DMS53 treated with DMSO at 0.1 percent for 48 hours (cell line): Measurements from ENCODE around the gene OLIG1.
A peak's percentile ranks its signal among the peaks of the same experiment; 100 is the strongest.

ENCODE experiments used
- DNase-seq: peaks from one replicate; lab custom pipeline; 2025; ENCODE audit not compliant: unreplicated experiment; lab: John Stamatoyannopoulos, UW

The OLIG1 gene, protein sequence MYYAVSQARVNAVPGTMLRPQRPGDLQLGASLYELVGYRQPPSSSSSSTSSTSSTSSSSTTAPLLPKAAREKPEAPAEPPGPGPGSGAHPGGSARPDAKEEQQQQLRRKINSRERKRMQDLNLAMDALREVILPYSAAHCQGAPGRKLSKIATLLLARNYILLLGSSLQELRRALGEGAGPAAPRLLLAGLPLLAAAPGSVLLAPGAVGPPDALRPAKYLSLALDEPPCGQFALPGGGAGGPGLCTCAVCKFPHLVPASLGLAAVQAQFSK

DNA sequence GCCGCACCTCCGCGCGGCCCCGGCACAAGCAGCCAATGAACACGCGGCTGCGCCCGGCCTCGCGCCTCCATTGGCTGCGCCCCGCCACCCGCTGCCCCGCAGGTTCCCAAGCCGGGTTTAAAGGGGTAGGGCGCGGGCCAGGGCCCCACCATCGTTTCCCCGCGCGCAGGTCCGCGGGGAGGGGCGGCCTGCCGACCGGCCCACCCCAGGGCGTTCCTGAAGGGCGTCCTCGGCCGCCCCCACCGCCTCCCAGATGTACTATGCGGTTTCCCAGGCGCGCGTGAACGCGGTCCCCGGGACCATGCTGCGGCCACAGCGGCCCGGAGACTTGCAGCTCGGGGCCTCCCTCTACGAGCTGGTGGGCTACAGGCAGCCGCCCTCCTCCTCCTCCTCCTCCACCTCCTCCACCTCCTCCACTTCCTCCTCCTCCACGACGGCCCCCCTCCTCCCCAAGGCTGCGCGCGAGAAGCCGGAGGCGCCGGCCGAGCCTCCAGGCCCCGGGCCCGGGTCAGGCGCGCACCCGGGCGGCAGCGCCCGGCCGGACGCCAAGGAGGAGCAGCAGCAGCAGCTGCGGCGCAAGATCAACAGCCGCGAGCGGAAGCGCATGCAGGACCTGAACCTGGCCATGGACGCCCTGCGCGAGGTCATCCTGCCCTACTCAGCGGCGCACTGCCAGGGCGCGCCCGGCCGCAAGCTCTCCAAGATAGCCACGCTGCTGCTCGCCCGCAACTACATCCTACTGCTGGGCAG lies at the start of gene OLIG1:
Gene OLIG1, plus strand, starts transcription at position 148 of the 750 bp plus-strand sequence. Its CDS starts 106 bp downstream, at position 254.
- peak; percentile 51 for DNase-seq

DNA sequence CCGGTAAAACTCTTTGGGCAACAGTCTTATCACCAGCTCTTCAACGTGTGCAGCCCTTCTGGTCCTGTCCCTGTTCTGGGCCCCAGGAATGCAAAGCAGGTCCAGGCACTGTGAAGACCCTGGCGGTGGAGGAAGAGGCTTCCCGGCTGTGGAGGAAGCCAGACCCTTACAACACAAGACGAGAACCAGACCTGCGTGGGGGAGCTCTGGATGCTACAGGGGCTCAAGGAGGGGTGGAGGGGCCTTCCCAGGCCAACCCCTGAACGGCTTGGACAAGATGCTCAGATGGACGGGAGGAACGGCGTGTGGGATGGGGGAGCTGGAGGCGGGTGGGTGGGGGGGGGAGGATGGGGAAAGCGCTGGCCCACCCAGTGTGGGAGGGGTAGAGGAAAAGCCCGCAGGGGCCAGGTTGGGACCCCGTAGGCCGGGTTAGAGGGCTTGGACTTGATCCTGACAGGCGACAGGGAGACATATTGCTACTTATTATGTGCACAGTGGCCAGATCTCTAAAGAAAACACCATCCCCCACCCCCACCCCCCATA lies 49.3 kb upstream of the OLIG1 start:
- no peak for DNase-seq

DNA sequence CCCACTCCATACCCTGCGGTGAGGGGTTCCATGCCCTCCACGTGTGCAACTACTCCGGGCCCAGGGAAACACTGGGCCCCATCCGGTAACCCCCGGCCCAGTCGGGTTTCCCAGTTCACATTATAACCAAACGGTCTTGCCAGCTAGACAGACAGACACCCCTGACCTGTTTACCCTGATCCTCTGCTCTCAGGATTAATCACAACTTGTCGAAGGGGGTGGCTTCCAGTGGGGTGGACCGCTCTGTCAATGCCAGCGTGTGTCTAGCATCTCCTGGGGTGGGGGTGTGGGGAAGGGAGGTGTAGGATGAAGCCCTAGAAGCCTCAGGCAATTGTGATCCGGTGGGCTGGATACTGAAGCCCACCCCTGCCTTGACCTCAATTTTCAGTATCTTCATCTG lies 48.8 kb upstream of the OLIG1 start:
- no peak for DNase-seq

DNA sequence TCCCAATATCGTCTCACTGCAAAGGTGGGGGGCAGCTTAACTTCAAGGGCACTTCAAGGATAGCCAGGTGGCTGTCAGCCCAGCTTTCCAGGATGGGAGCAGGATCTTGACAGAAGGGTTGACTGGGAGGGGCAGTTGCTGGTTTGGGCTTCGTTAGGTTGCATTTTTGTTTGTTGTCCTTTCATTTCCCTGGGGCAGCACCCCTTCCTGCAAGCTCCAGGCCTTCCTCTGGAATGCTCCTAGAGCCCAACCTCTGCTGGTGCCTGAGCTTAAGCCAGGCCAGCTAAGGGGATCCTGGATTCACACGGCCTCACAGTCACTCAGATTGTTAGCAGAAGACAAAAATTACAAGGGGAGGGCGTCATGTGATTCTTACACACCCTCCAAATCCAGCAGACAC lies 48.3 kb upstream of the OLIG1 start:
- DNase-seq, result no peak

DNA sequence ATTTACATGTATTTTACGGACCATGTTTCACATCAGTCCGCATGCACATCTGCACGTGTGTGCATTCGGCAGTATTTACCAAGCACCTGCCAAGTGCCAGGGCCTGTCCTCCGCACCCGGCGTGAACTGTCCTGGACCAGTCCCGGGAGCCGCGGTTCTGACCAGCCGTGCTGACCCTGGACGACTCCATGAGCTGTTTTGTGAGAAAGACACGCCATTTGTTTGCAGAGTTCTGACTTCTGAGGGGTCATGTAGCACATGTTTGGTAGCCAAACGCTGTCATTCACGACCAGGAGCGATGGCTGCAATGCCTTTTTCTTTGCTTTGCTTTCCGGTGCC lies 47.5 kb upstream of the OLIG1 start:
- no peak for DNase-seq

DNA sequence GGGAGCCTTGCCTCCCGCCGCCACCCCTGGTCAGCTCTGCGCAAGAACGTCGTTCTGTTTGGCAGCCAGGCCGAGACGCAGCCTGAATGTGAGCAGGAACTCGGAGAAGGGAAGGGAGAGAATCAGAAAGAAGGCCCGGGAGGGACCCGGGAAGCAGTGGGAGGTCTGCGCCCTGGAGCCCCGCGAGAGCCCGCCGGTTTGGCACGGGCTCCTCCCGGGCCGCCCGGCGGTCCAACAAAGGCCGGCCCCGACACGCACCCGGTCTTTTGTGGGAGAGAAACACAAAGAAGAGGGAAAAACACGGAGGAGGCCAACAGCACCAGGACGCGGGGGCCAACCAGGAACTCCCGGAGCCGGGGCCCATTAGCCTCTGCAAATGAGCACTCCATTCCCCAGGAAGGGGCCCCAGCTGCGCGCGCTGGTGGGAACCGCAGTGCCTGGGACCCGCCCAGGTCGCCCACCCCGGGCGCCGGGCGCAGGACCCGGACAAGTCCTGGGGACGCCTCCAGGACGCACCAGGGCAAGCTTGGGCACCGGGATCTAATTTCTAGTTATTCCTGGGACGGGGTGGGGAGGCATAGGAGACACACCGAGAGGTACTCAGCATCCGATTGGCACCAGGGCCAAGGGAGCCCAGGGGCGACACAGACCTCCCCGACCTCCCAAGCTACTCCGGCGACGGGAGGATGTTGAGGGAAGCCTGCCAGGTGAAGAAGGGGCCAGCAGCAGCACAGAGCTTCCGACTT lies 46.9 kb upstream of the OLIG1 start:
- no peak for DNase-seq

DNA sequence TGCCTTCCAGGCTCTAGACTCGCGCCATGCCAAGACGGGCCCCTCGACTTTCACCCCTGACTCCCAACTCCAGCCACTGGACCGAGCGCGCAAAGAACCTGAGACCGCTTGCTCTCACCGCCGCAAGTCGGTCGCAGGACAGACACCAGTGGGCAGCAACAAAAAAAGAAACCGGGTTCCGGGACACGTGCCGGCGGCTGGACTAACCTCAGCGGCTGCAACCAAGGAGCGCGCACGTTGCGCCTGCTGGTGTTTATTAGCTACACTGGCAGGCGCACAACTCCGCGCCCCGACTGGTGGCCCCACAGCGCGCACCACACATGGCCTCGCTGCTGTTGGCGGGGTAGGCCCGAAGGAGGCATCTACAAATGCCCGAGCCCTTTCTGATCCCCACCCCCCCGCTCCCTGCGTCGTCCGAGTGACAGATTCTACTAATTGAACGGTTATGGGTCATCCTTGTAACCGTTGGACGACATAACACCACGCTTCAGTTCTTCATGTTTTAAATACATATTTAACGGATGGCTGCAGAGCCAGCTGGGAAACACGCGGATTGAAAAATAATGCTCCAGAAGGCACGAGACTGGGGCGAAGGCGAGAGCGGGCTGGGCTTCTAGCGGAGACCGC lies 46.3 kb upstream of the OLIG1 start:
- no peak for DNase-seq

DNA sequence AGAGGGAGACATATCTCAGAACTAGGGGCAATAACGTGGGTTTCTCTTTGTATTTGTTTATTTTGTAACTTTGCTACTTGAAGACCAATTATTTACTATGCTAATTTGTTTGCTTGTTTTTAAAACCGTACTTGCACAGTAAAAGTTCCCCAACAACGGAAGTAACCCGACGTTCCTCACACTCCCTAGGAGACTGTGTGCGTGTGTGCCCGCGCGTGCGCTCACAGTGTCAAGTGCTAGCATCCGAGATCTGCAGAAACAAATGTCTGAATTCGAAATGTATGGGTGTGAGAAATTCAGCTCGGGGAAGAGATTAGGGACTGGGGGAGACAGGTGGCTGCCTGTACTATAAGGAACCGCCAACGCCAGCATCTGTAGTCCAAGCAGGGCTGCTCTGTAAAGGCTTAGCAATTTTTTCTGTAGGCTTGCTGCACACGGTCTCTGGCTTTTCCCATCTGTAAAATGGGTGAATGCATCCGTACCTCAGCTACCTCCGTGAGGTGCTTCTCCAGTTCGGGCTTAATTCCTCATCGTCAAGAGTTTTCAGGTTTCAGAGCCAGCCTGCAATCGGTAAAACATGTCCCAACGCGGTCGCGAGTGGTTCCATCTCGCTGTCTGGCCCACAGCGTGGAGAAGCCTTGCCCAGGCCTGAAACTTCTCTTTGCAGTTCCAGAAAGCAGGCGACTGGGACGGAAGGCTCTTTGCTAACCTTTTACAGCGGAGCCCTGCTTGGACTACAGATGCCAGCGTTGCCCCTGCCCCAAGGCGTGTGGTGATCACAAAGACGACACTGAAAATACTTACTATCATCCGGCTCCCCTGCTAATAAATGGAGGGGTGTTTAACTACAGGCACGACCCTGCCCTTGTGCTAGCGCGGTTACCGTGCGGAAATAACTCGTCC lies 45.5 kb upstream of the OLIG1 start:
- no peak for DNase-seq

GRCh38 chr21:33025106-33025488 lies 44.8 kb upstream of the OLIG1 start:
- no peak for DNase-seq

GRCh38 chr21:33025489-33026442 lies 44.2 kb upstream of the OLIG1 start, which contains the start of gene OLIG2:
TSS of gene OLIG2 (plus strand) at chr21:33025935. CDS start at chr21:33026863, 928 bp downstream.
- DNase-seq, result no peak

DNA sequence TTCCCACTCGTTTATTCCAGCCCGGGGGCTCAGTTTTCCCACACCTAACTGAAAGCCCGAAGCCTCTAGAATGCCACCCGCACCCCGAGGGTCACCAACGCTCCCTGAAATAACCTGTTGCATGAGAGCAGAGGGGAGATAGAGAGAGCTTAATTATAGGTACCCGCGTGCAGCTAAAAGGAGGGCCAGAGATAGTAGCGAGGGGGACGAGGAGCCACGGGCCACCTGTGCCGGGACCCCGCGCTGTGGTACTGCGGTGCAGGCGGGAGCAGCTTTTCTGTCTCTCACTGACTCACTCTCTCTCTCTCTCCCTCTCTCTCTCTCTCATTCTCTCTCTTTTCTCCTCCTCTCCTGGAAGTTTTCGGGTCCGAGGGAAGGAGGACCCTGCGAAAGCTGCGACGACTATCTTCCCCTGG lies 43.5 kb upstream of the OLIG1 start:
- no peak for DNase-seq

- DNase-seq, result no peak
Observed at GRCh38 chr21:33026878-33027400, 43.0 kb upstream of the OLIG1 start.

GRCh38 chr21:33027401-33028286 lies 42.3 kb upstream of the OLIG1 start:
- DNase-seq, result no peak

GRCh38 chr21:33028287-33028670 lies 41.7 kb upstream of the OLIG1 start:
- DNase-seq, result no peak

GRCh38 chr21:33028773-33029384 lies 41.1 kb upstream of the OLIG1 start:
- no peak for DNase-seq

- no peak for DNase-seq
Observed at GRCh38 chr21:33029385-33029921, 40.5 kb upstream of the OLIG1 start.

DNA sequence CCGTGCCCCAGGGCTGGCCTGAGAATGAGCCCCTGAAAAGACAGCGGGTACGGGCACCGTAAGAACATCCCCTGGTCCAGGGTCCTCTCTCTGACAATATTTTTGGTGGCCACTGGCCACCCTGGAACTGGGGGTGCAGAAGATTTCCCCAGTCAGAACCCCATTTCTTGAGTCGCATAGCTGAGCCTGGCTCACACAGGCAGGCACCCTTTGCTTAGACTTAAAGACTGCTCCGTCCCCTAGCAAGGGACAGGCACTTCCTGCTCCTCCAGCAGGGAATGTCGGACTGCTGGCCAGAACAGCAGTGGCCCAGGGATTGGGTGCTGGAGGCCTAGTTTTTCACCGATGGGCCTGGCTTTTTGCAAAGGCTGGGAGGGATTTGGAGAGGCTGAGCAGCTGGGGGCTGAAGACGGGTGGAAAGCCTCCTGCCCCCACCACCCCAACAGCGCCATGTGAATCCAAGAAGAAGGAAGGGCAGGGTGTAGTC lies 39.9 kb upstream of the OLIG1 start:
- no peak for DNase-seq
